NB4 (cell line): Measurements from ENCODE around the gene BICDL1.

Experiments
- DNase-seq: peaks from one replicate; pipeline ENCODE4 v3.0.0; 2010; ENCODE audit warnings: low read depth
- H3K4me3 ChIP-seq: one replicate; pipeline ENCODE4 v1.5.1; 2011; ENCODE audit warnings: mild to moderate bottlenecking, low read depth, low read length, moderate library complexity
- MYC ChIP-seq: IDR thresholded peaks from 2 replicates; pipeline ENCODE4 v1.6.1; 2011; ENCODE audit warnings: low read depth, low read length
- POLR2A ChIP-seq: IDR thresholded peaks from 2 replicates; pipeline ENCODE4 v1.6.1; 2011; ENCODE audit warnings: mild to moderate bottlenecking; ENCODE audit not compliant: insufficient read length; ENCODE audit errors: extremely low read depth
- TF ChIP-seq, protein P1 (sequence below): IDR thresholded peaks from 2 replicates; pipeline ENCODE4 v1.6.1; 2011; ENCODE audit warnings: low read depth, low read length
- TF ChIP-seq, protein P2 (sequence below): IDR thresholded peaks from one replicate; pipeline ENCODE4 v1.5.1; 2012; ENCODE audit warnings: low read depth, low read length

BICDL1 gene

GRCh38 chr12:120067084-120067869, 78.2 kb downstream of the BICDL1 start:
- no peak for DNase-seq
- no peak overlapping the region for H3K4me3 ChIP-seq

DNA sequence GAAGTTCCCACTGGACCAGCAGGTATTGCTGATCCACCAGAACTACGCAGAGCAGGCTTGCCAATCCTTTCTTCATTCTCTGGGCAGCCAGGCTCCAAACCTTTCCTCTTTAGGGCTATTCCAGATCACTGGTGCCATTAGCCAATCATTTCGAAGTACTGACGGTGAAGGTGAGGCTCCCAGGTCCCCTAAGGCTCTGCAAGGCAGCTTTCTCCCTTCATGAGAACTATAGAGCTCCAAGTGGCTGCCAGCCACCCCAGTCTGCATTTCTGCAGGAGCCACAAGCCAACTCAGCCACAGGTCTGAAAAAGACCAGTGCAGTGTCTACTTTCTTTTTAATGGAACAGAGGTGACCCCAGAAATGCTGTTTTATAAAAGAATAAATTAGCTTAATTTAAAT, 78.9 kb downstream of the BICDL1 start:
- DNase-seq: no peak
- TF ChIP-seq MYC: no peak
- TF ChIP-seq, protein P1, sequence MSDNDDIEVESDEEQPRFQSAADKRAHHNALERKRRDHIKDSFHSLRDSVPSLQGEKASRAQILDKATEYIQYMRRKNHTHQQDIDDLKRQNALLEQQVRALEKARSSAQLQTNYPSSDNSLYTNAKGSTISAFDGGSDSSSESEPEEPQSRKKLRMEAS: no peak
- TF ChIP-seq, protein P2, sequence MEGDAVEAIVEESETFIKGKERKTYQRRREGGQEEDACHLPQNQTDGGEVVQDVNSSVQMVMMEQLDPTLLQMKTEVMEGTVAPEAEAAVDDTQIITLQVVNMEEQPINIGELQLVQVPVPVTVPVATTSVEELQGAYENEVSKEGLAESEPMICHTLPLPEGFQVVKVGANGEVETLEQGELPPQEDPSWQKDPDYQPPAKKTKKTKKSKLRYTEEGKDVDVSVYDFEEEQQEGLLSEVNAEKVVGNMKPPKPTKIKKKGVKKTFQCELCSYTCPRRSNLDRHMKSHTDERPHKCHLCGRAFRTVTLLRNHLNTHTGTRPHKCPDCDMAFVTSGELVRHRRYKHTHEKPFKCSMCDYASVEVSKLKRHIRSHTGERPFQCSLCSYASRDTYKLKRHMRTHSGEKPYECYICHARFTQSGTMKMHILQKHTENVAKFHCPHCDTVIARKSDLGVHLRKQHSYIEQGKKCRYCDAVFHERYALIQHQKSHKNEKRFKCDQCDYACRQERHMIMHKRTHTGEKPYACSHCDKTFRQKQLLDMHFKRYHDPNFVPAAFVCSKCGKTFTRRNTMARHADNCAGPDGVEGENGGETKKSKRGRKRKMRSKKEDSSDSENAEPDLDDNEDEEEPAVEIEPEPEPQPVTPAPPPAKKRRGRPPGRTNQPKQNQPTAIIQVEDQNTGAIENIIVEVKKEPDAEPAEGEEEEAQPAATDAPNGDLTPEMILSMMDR: no peak
- no peak for TF ChIP-seq POLR2A
- H3K4me3 ChIP-seq: no peak overlapping the region

More at GRCh38 chr12:120067084-120067869, 78.2 kb downstream of the BICDL1 start:
- TF ChIP-seq POLR2A: no peak
- TF ChIP-seq, protein P1: no peak
- TF ChIP-seq, protein P2: no peak
- no peak for TF ChIP-seq MYC

- no peak overlapping the region for H3K4me3 ChIP-seq
- no peak for DNase-seq
- TF ChIP-seq MYC (no peak), POLR2A (no peak)
- TF ChIP-seq, protein P2: no peak
- TF ChIP-seq, protein P1: no peak
Observed at GRCh38 chr12:120069278-120069677, 80.2 kb downstream of the BICDL1 start.

GRCh38 chr12:120071493-120072020, 82.5 kb downstream of the BICDL1 start:
- no peak overlapping the region for H3K4me3 ChIP-seq
- no peak for TF ChIP-seq POLR2A
- TF ChIP-seq, protein P1: no peak
- TF ChIP-seq MYC: no peak
- TF ChIP-seq, protein P2: no peak
- DNase-seq: no peak

DNA sequence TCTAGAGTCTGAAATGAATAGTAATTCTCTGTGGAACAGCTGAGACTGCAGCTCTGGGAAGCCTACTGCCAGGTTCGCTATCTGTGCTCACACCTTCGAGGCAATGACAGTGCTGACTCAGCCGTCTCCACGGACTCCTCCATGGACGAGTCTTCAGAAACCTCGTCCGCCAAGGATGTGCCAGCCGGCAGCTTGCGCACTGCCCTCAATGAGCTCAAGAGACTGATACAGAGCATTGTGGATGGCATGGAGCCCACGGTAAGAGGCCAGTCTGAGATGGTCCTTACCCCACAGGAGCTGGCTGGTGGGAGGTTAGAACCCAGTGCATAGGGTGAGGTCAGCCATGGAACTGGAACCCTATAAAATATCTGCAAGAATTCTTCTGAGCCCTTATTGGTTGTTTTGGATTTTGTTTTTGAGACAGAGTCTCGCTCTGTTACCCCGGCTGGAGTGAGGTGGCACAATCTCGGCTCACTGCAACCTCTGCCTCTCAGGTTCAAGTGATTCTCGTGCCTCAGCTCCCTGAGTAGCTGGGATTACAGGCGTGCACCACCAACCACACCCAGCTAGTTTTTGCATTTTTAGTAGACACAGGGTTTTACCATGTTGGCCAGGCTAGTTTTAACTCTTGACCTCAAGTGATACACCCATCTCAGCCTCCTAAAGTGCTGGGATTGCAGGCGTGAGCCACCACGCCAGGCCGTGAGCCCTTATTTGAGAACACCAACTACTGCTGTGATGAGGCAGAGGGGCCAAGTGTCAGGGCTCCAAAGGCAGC, 83.6 kb downstream of the BICDL1 start:
- no peak for DNase-seq
- no peak overlapping the region for H3K4me3 ChIP-seq
- no peak for TF ChIP-seq POLR2A
- TF ChIP-seq MYC: no peak
- TF ChIP-seq, protein P2: no peak
- TF ChIP-seq, protein P1: no peak
